Thyroid gland (tissue), 4 donors: ENCODE data around the gene ERCC4.

Experiments used
- CTCF ChIP-seq, 6 experiments: fragments of 200-600 bp in 3 of 6; fragments of 450-650 bp in 3 of 6; sonication (generic) in 3 of 6; IDR thresholded peaks; one replicate each; pipeline ENCODE4 v1.5.1; 2016 to 2019; ENCODE audit warnings: antibody characterized with exemption in 6 of 6, mild to moderate bottlenecking in 2 of 6, inconsistent platforms in 1 of 6, moderate library complexity in 1 of 6
- POLR2A ChIP-seq, 2 donors: fragments of 450-650 bp; IDR thresholded peaks; one replicate each; pipeline ENCODE4 v1.6.1; 2017; ENCODE audit warnings: antibody characterized with exemption in 2 of 2, mild to moderate bottlenecking in 2 of 2, moderate library complexity in 1 of 2

DNA sequence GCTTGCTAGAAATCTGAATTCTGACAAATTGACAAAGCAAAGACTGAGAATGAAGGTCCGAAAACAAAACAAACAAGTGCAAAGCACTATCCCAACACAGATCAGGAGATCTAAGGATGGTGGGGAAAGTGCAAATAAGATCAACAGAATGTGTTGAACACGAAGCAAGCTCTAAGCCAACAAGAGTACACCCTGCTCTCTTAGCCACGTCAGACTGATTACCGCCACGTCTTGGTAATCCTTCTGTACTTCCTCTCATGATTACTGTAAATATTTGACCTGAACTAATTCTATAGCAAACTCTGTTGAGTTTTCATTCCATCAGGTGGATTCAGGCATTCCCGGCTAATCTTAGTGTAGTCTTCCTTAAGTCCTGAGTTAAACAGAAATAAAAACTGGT, 34.3 kb upstream of the ERCC4 start:
- TF ChIP-seq CTCF (IDR thresholded peaks at IDR 0.05) (no peak), POLR2A (IDR thresholded peaks at IDR 0.05) (no peak)
